Renal cortical epithelial cell (primary cell): ENCODE data around the gene USP14. TPM values are rescaled to one million over a fixed set of nuclear protein-coding genes. Genes with fewer than 3 reads are reported as not detected.
"Not testable (repeated sequence)": the region's sequence is repeated elsewhere in the genome, so short reads cannot be mapped to it uniquely, and the experiment has no call there.

Experiments used
- DNase-seq: peaks from one replicate; pipeline ENCODE4 v3.0.0-alpha.2; 2011; ENCODE audit warnings: low read depth
- total RNA-seq: library from RNA; depleted of rRNA; stranded (reverse); fragments of >200 nt; gene quantifications from 2 replicates; pipeline ENCODE4 v1.2.3, GENCODE V29; 2014

Gene USP14
- 39.8 and 117 TPM in 2 replicates for total RNA-seq

DNA sequence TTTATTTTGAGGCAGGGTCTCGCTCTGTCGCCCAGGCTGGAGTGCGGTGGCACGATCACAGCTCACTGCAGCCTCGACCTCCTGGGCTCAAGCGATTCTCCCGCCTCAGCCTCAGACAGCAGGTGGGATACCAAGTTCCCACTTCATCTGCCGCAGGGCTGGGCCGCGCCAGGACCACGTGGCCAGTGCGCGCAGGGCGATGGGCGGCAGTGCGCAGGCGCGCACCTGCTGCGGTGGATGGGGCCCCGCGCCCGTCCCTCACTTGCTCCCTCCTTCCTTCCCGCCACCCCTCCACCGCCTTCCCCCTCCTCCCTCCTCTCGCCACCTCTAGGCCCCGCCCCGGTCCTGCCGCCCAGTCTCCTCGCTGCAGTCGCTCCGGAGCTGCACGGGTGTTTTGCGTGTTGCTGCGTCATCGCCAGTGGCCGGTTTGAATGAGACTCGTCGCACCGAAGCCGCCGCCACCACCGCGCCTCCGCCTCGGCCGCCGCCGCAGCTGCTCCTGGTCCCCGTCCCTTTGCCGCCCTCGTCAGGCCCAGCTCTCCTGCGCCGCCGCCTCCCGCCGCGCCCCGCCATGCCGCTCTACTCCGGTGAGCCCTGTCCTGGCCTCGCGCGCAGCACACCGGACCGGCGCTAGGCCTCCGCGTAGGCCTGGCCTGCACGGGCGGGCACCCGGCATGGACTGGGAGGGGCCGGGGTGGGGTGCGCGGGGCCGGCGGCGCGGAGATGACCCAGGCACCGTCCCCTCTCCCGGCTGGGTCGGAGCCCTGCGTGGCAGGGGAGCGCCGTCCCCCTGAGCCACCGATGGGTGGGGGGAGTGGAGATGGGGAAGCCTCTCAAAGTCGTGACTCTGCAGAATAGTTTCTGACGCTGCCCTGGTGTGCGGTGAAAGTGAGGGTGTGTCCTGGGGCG lies at the start of gene USP14:
TSS of gene USP14 (plus strand) at position 430 of the 909 bp plus-strand sequence. CDS start at position 572, 142 bp downstream.
- peak; percentile 89 for DNase-seq

GRCh38 chr18:108665-109063 lies 49.7 kb upstream of the USP14 start:
- not testable (repeated sequence) for DNase-seq

- DNase-seq, result peak; percentile 90
These were observed 49.0 kb upstream of the USP14 start for GRCh38 chr18:109130-109921.

DNA sequence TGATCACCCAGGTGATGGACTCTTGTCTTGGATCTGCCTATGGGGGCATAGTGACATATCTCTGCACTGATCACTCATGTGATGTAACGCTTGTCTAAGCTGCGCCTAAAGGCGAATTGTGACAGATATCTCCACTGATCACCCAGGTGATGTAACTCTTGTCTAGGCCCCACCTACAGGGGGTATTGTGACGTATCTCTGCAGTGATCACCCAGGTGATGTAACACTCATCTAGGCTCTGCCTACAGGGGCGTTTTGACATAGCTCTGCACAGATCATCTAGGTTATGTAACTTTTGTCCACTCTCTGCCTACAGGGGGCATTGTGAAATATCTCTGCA lies 48.5 kb upstream of the USP14 start:
- DNase-seq, result not testable (repeated sequence)

GRCh38 chr18:110351-111201 lies 47.8 kb upstream of the USP14 start:
- DNase-seq, result peak; percentile 13

- DNase-seq, result peak; percentile 38
These were observed 46.9 kb upstream of the USP14 start for GRCh38 chr18:111306-112014.

- not testable (repeated sequence) for DNase-seq
These were observed 46.2 kb upstream of the USP14 start for GRCh38 chr18:112015-112733.

GRCh38 chr18:120539-121260 lies 37.7 kb upstream of the USP14 start:
- DNase-seq, result not testable (repeated sequence)

DNA sequence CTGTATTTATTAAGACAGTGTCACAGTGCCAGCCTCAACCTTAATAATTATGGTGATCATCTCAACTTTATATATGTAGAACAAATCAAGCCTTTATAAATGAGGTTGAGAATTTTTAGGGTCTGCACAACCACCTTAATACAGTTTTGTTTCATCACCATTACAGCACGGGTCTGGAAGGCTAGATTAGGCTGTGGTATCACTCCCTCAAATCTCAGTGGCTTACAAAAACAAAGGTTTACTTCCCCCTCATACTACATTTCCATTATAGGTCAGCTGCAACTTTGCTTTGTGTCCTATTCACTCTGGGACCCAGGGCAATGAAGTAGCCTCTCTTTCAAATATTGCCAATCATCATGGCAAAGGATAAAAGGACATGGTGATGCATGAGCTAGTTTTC lies 23.3 kb upstream of the USP14 start:
- DNase-seq, result no peak

DNA sequence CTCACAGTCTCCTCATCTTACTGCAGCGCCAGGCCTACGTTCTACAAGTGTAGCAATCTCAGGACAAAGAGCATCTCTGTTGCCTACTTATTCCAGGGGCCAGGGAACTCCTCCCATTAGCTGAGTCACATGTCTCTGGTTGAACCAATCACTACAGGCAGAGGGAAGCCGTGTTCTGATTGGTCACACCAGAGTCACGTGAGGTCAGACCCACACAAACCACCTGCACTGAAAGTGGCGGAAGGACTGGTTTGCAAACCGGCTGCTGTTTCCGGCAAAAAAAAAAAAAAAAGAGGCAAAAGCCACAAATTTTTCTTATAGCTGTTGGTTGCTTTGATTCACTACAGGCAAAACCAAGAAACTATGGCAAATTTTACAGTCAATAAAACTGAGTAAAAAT lies 21.9 kb upstream of the USP14 start:
- DNase-seq, result no peak

- DNase-seq, result no peak
These were observed 21.0 kb upstream of the USP14 start for GRCh38 chr18:137327-137726.

DNA sequence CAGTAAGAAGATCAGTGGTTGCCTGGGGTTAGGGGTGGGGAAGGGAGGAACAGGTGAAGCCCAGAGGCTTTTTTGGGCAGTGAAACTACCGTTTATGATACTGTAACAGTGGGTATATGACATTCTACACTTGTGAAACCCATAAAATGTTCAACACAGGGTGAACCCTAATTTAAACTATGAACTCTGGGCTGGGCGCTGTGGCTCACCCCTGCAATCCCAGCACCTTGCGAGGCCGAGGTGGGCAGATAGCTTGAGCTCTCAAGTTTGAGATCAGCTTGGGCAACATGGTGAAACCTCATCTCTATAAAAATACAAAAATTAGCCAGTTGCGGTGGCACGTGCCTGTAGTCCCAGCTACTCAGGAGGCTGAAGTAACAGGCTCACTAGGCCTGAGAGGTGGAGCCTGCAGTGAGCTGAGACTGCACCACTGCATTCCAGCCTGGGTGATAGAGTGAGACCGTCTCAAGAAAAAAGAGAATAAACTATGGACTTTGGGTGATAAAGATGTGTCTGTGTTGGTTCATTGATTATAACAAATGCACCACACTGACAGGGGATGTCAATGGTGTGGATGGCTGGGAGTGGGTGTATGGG lies 17.6 kb upstream of the USP14 start:
- DNase-seq, result no peak

DNA sequence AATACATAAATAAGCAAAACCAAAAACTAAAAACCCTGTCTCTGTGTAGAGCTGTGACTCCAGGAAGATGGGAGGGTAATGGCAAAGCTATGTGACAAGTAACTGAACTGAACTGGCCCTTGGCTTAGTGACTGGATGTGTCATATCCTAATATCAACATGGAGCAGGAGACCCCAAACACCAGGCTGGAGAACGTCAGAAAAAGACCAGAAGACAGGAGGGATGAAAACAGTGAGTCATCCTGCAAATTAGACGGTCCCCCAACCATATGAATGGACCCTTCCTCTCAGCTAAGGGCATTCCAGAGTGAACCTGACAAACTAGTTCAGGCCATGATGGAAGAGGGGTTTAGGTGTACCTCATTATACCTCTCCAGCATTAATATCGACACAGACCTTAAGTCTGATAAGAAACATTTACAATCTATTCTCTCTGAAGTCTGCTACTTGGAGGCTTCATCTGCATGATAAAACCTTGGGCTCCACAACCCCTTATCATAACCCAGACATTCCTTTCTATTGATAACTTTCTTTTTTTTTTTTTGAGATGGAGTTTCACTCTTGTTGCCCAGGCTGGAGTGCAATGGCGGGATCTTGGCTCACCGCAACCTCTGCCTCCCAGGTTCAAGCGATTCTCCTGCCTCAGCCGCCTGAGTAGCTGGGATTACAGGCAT lies 15.6 kb upstream of the USP14 start:
- not testable (repeated sequence) for DNase-seq

GRCh38 chr18:148841-149240 lies 9.5 kb upstream of the USP14 start:
- DNase-seq, result no peak

DNA sequence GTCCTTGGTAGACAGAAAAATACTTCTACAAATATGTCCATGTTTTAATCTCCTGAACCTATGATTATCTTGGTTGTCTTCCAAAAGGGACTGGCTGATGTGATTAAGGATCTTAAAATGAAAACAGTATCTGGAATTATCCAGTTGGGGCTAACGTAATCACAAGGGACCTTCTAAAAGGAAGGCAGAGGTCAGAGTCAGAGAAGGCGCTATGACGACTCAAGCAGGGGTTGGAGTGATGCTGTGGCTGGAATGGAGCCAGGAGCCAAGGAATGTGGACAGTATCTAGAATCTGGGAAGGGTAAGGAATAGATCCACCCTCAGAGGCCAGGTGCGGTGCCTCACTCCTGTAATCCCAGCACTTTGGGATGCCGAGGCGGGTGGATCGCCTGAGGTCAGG lies 4.2 kb upstream of the USP14 start:
- no peak for DNase-seq

DNA sequence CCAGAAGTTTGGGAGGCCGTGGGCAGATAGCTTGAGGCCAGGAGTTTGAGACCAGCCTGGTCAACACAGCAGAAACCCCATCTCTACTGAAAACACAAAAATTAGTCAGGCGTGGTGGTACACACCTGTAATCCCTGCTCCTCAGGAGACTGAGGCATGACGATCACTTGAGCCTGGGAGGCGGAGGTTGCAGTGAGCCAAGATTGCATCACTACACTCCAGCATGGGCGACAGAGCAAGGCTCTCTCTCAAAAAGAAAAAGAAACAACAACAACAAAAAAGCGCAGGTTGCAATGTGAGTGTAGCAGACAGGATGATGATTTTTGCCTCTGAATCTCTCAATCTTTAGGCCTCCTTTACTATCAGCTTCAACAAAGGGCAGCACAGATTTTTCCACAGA lies 2.7 kb upstream of the USP14 start:
- DNase-seq, result no peak

GRCh38 chr18:156514-157230 lies 1.7 kb upstream of the USP14 start:
- no peak for DNase-seq

DNA sequence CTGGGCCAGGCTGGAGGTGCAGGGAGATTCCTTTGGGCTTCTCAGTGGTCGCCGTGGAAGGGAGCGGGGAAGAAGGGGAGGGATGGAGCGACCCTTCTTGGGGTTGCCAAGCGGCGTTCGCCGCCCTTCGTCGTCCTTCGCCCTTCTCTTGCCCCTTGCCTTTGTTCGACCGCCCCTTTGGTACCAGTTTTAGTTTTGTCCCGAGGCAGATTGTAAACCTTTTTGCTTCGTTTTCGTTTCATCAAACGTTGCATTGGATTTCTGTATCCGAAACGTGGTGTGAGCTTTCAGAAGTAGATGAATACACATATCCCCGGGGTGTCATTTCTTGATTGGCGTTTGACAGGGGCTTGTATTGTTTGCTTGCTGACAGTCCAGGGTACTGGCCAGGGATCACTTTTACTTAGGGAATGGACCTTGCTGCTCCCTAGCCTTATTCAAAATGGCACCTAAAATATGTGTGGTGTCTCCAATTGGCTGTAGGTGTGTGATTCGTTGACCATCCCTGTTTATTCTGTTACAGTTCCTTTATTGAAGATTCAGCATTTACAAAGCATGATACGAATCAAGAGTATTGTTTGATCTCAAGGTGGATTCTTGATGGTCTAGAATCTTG lies 788 bp downstream of the USP14 start:
- peak; percentile 17 for DNase-seq
